Measurements from ENCODE around the gene KRTAP19-7.

The KRTAP19-7 gene

GRCh38 chr21:30561264-30561895 is at the start of gene KRTAP19-7:
Gene KRTAP19-7, minus strand, starts transcription at chr21:30561314. Its CDS starts 25 bp downstream, at chr21:30561289.
- no peak for DNase-seq

GRCh38 chr21:30605968-30606367 is 44.9 kb upstream of the KRTAP19-7 start:
- no peak for DNase-seq

- DNase-seq = no peak
Measured at GRCh38 chr21:30600787-30601186, 39.7 kb upstream of the KRTAP19-7 start, which contains the start of gene KRTAP22-1. Gene KRTAP22-1, plus strand, starts transcription at chr21:30601087.

GRCh38 chr21:30598802-30599201 is 37.7 kb upstream of the KRTAP19-7 start, which contains the start of gene KRTAP6-2:
Gene KRTAP6-2, minus strand, starts transcription at chr21:30598902. Its CDS starts 28 bp downstream, at chr21:30598874.
- DNase-seq = no peak

GRCh38 chr21:30592140-30592539 is 31.0 kb upstream of the KRTAP19-7 start, which contains the start of gene KRTAP6-3:
Gene KRTAP6-3, plus strand, starts transcription at chr21:30592440. Its CDS starts 6 bp downstream, at chr21:30592446.
- no peak for DNase-seq

- no peak for DNase-seq
Measured at GRCh38 chr21:30590297-30590696, 29.2 kb upstream of the KRTAP19-7 start, which contains the start of gene KRTAP22-2. Gene KRTAP22-2, minus strand, starts transcription at chr21:30590397.

GRCh38 chr21:30582870-30583269 is 21.8 kb upstream of the KRTAP19-7 start:
- DNase-seq = no peak

GRCh38 chr21:30580132-30580531 is 19.0 kb upstream of the KRTAP19-7 start:
- DNase-seq = no peak

- no peak for DNase-seq
Measured at GRCh38 chr21:30579346-30579745, 18.2 kb upstream of the KRTAP19-7 start.

GRCh38 chr21:30577766-30578165 is 16.7 kb upstream of the KRTAP19-7 start:
- DNase-seq = no peak

GRCh38 chr21:30567617-30568016 is 6.5 kb upstream of the KRTAP19-7 start:
- no peak for DNase-seq

- DNase-seq = no peak
Measured at GRCh38 chr21:30563630-30564029, 2.5 kb upstream of the KRTAP19-7 start.

GRCh38 chr21:30563072-30563471 is 2.0 kb upstream of the KRTAP19-7 start:
- no peak for DNase-seq

- DNase-seq = no peak
Measured at GRCh38 chr21:30561957-30562356, 843 bp upstream of the KRTAP19-7 start.

GRCh38 chr21:30555095-30555494 is 6.0 kb downstream of the KRTAP19-7 start:
- DNase-seq = no peak

GRCh38 chr21:30552782-30553181 is 8.3 kb downstream of the KRTAP19-7 start:
- DNase-seq = no peak

GRCh38 chr21:30541764-30542163 is 19.4 kb downstream of the KRTAP19-7 start, which contains the start of gene KRTAP19-6:
Gene KRTAP19-6, minus strand, starts transcription at chr21:30541864. Its CDS starts 31 bp downstream, at chr21:30541833.
- no peak for DNase-seq

GRCh38 chr21:30518876-30519275 is 42.2 kb downstream of the KRTAP19-7 start:
- DNase-seq = no peak

- no peak for DNase-seq
Measured at GRCh38 chr21:30515681-30516080, 45.4 kb downstream of the KRTAP19-7 start.

Data from bone marrow (tissue), 2 donors.